GM23338 (cell line): Measurements from ENCODE around the gene NELFB. TPM values are rescaled to one million over a fixed set of nuclear protein-coding genes. Genes with fewer than 3 reads are reported as not detected.
A peak's percentile ranks its signal among the peaks of the same experiment; 100 is the strongest.

Experiments used
- ATAC-seq: fragments of 200-7000 bp; cut with Tn5 transposase; 3 replicates; pipeline ENCODE4 v1.9.1; 2020
- DNase-seq: peaks from one replicate; pipeline ENCODE4 v3.0.0-alpha.2; 2015; ENCODE audit warnings: low spot score
- H2AFZ ChIP-seq: fragments of 200-600 bp; sonication (generic); 2 replicates; pipeline ENCODE4 v1.8.0; 2016; ENCODE audit warnings: antibody characterized with exemption, mild to moderate bottlenecking, moderate library complexity
- H3F3A ChIP-seq: fragments of 200-600 bp; sonication (generic); replicated peaks from 2 replicates; pipeline ENCODE4 v1.8.0; 2017; ENCODE audit warnings: antibody characterized with exemption, mixed run types, low read depth
- H3K27ac ChIP-seq: fragments of 200-600 bp; sonication (generic); 2 replicates; pipeline ENCODE4 v1.6.1; 2016; ENCODE audit warnings: low read depth
- H3K27me3 ChIP-seq: fragments of 200-600 bp; sonication (generic); 2 replicates; pipeline ENCODE4 v1.8.0; 2016; ENCODE audit warnings: mild to moderate bottlenecking, mixed run types, moderate library complexity; ENCODE audit not compliant: insufficient read depth
- H3K36me3 ChIP-seq: fragments of 200-600 bp; sonication (generic); 2 replicates; pipeline ENCODE4 v1.8.0; 2016; ENCODE audit warnings: mild to moderate bottlenecking; ENCODE audit not compliant: insufficient read depth
- H3K4me1 ChIP-seq: fragments of 200-600 bp; sonication (generic); 2 replicates; pipeline ENCODE4 v1.8.0; 2016; ENCODE audit warnings: mild to moderate bottlenecking, moderate library complexity; ENCODE audit not compliant: insufficient read depth
- H3K4me2 ChIP-seq: fragments of 200-600 bp; sonication (generic); 2 replicates; pipeline ENCODE4 v1.7.1; 2017; ENCODE audit warnings: mixed run types
- H3K4me3 ChIP-seq: fragments of 200-600 bp; sonication (generic); 2 replicates; pipeline ENCODE4 v1.6.1; 2016; ENCODE audit warnings: mixed run types
- H3K79me2 ChIP-seq: fragments of 200-600 bp; sonication (generic); replicated peaks from 2 replicates; pipeline ENCODE4 v1.8.0; 2017; ENCODE audit warnings: mild to moderate bottlenecking; ENCODE audit not compliant: insufficient read depth
- H3K9me2 ChIP-seq: fragments of 200-600 bp; sonication (generic); 2 replicates; pipeline ENCODE4 v1.8.0; 2017; ENCODE audit not compliant: insufficient read depth
- H4K20me1 ChIP-seq: fragments of 200-600 bp; sonication (generic); replicated peaks from 2 replicates; pipeline ENCODE4 v1.8.0; 2017; ENCODE audit warnings: mild to moderate bottlenecking; ENCODE audit not compliant: insufficient read depth
- H3K27ac Mint-ChIP-seq: 2 replicates; pipeline ENCODE4 v1.8.0; 2020; ENCODE audit warnings: inconsistent platforms, mild to moderate bottlenecking, moderate library complexity, mixed read lengths
- H3K27me3 Mint-ChIP-seq: 3 replicates; pipeline ENCODE4 v1.8.0; 2022; ENCODE audit warnings: low read depth, mild to moderate bottlenecking, moderate library complexity, mixed read lengths, inconsistent platforms; ENCODE audit not compliant: insufficient read depth, poor library complexity
- H3K36me3 Mint-ChIP-seq: 3 replicates; pipeline ENCODE4 v1.8.0; 2021; ENCODE audit warnings: low read depth, mild to moderate bottlenecking, inconsistent platforms, moderate library complexity, mixed read lengths
- H3K4me1 Mint-ChIP-seq: 3 replicates; pipeline ENCODE4 v1.8.0; 2020; ENCODE audit warnings: mild to moderate bottlenecking, inconsistent platforms, mixed read lengths
- H3K4me3 Mint-ChIP-seq: 3 replicates; pipeline ENCODE4 v1.8.0; 2021; ENCODE audit warnings: moderate library complexity, mild to moderate bottlenecking, inconsistent platforms, mixed read lengths
- H3K9me3 Mint-ChIP-seq: 3 replicates; pipeline ENCODE4 v1.8.0; 2020; ENCODE audit warnings: moderate library complexity, mild to moderate bottlenecking, inconsistent platforms, mixed read lengths
- CREB1 ChIP-seq: fragments of 250-450 bp; sonication (Bioruptor Pico); IDR thresholded peaks from 2 replicates; pipeline ENCODE4 v1.5.0; 2020; ENCODE audit warnings: low read depth, mild to moderate bottlenecking, moderate library complexity
- EZH2 ChIP-seq: fragments of 200-600 bp; sonication (generic); IDR thresholded peaks from one replicate; pipeline ENCODE4 v1.8.0; 2017; ENCODE audit warnings: antibody characterized with exemption, mild to moderate bottlenecking, low read depth; ENCODE audit not compliant: unreplicated experiment
- JUNB ChIP-seq: IDR thresholded peaks from one replicate; pipeline ENCODE4 v1.6.1; 2016; ENCODE audit warnings: antibody characterized with exemption; ENCODE audit not compliant: unreplicated experiment
- NANOG ChIP-seq: IDR thresholded peaks from 2 replicates; pipeline ENCODE4 v1.6.1; 2016; ENCODE audit warnings: antibody characterized with exemption, borderline replicate concordance
- POLR2AphosphoS5 ChIP-seq: IDR thresholded peaks from 2 replicates; pipeline ENCODE4 v1.6.1; 2016; ENCODE audit warnings: antibody characterized with exemption, low read depth
- STAT1 ChIP-seq: IDR thresholded peaks from one replicate; pipeline ENCODE4 v1.6.1; 2016; ENCODE audit warnings: antibody characterized with exemption; ENCODE audit not compliant: unreplicated experiment
- ZNF114 ChIP-seq: fragments of 250-450 bp; sonication (Bioruptor Pico); IDR thresholded peaks from 2 replicates; pipeline ENCODE4 v1.5.0; 2020; ENCODE audit warnings: mild to moderate bottlenecking, moderate library complexity
- ZNF331 ChIP-seq: fragments of 250-450 bp; sonication (Bioruptor Pico); IDR thresholded peaks from 2 replicates; pipeline ENCODE4 v1.5.0; 2020; ENCODE audit warnings: low read depth, mild to moderate bottlenecking, moderate library complexity
- polyA plus RNA-seq: library from polyadenylated mRNA; unstranded; fragments of >200 nt; fragmentation: Nextera tagmentation; extraction: Ambion mirVana; gene quantifications from 2 replicates; pipeline ENCODE4 v1.2.1, GENCODE V29; 2016
- total RNA-seq: library from RNA; depleted of rRNA; stranded (reverse); fragments of >200 nt; shearing (Covaris generic); gene quantifications from 2 replicates; pipeline ENCODE4 v1.2.3, GENCODE V29; 2014
- TF ChIP-seq, protein P1 (sequence below): IDR thresholded peaks from one replicate; pipeline ENCODE4 v1.6.1; 2018; ENCODE audit warnings: antibody characterized with exemption; ENCODE audit not compliant: unreplicated experiment
- TF ChIP-seq, protein P2 (sequence below), 2 experiments: fragments of 200-600 bp in 1 of 2; sonication (generic) in 1 of 2; conservative IDR thresholded peaks; 2 replicates each; pipeline versions ENCODE4 v1.5.1 to v1.6.1; 2016 to 2017; ENCODE audit warnings: antibody characterized with exemption in 2 of 2, low read depth in 2 of 2, mild to moderate bottlenecking in 2 of 2, moderate library complexity in 1 of 2

Gene NELFB
- total and polyA plus RNA-seq, 2 experiments from 2014 or later = 30.0 to 97.3 TPM

DNA sequence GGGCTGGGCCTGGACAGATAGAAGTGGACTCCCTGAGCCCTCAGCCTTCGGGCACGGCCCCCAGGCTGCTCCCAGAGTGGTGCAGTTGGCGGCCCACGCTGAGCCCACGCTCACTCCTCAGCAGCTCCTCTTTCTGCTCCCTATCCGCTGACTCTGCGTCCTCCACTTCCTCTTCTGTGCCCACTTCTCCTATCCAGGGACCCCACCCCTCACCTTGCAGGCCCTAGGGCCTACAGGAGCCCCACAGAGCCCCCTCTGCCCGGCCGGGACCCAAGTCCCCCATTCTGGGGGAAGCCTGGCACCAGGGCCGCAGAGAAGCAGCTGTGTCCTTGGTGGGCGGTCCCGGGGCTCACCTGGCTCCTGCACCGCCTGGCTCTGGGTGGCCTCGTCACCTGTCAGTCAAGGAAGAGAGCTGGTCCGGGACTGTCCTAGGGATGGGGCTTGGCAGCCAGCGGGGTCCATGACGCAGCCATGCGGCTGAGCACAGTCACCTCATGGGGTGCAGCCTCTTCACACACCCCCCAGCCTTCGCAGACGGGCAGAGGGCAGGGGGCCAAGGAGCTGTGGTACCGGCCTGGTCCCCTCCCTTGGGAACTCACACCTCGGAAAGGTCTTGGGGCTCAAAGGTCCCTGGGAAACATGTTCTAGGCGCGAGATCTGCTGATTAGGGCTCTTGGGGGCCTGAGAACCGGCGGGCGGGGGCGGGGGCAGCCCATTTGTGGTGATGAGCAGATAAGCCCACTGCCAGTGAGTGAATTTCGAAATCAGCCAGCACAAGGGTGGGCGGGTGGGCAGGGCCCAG lies 52.3 kb downstream of the NELFB start:
- ATAC-seq = peak; percentile 62
- H3K4me3 Mint-ChIP-seq = no peak overlapping the region
- no peaks in the 10 kb centered on the region for H3K9me3 Mint-ChIP-seq

DNA sequence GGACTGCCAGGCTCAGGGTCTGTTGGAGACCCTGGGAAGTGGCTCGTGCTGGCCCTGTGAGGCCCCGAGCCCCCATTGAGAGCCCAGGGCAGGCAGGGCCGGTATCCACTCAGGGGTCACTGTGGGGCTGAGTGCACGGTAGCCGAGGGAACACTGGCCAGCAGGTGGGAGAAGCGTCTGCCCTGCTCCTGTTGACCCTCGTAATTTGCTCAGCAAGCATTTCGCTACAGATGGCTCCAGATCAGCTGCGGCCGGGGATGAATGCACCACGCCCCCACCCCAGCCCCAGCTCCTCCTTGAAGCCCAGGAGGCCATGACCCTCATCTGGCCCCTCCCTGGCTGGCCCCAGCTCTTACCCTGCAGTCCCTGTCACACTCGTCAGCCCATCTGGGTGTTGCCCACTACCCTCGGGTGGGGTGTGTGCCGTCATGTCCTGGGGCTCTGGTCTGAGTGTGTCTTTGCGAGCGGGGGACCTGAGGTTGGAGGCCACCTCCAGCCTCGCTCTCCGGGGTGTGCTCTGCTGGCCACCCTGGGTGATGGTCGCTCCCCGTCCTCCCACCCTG lies 53.0 kb downstream of the NELFB start:
- no peaks in the 10 kb centered on the region for H3K36me3 ChIP-seq
- no peak overlapping the region for H3K27ac ChIP-seq
- Mint-ChIP-seq H3K4me1 (peaks cover 22% of the 10 kb centered on the region; the same call in 2 of the 3 replicates), H3K27me3 (peaks cover 17% of the 10 kb centered on the region), H3K27ac (no peak overlapping the region), H3K4me3 (no peak overlapping the region), H3K36me3 (no peaks in the 10 kb centered on the region), H3K9me3 (no peaks in the 10 kb centered on the region)
- peaks cover 7% of the 10 kb centered on the region for H3K27me3 ChIP-seq
- no peak overlapping the region for H3K4me2 ChIP-seq
- no peaks in the 10 kb centered on the region for H4K20me1 ChIP-seq
- ATAC-seq (no peak), DNase-seq (no peak)
- H2AFZ ChIP-seq = no peak overlapping the region
- peaks cover 5% of the 10 kb centered on the region; the same call in 1 of the 2 replicates for H3F3A ChIP-seq
- no peak overlapping the region for H3K4me3 ChIP-seq
- no peak for TF ChIP-seq CREB1 (CRISPR knock-in tag)
- peaks cover 16% of the 10 kb centered on the region; the same call in 1 of the 2 replicates for H3K4me1 ChIP-seq
- H3K79me2 ChIP-seq = no peaks in the 10 kb centered on the region
- H3K9me2 ChIP-seq = no peaks in the 10 kb centered on the region

More for the DNA sequence above, 52.3 kb downstream of the NELFB start:
- H3K27me3 Mint-ChIP-seq = peaks cover 17% of the 10 kb centered on the region
- H3K27ac Mint-ChIP-seq = no peak overlapping the region; the same call in 1 of the 2 replicates
- Histone ChIP-seq H2AFZ (no peak overlapping the region; the same call in 1 of the 2 replicates), H3K27me3 (peaks cover 13% of the 10 kb centered on the region), H3K27ac (no peak overlapping the region), H3K4me2 (no peak overlapping the region), H3K79me2 (no peaks in the 10 kb centered on the region), H4K20me1 (no peaks in the 10 kb centered on the region), H3F3A (peaks cover 8% of the 10 kb centered on the region), H3K9me2 (no peaks in the 10 kb centered on the region), H3K4me3 (no peak overlapping the region), H3K36me3 (no peaks in the 10 kb centered on the region), H3K4me1 (peaks cover 21% of the 10 kb centered on the region; the same call in 1 of the 2 replicates)
- no peaks in the 10 kb centered on the region for H3K36me3 Mint-ChIP-seq
- no peak for TF ChIP-seq POLR2AphosphoS5
- no peak for TF ChIP-seq EZH2
- no peak for TF ChIP-seq JUNB
- no peak for TF ChIP-seq STAT1
- H3K4me1 Mint-ChIP-seq = peaks cover 25% of the 10 kb centered on the region
- DNase-seq = peak; percentile 84

DNA sequence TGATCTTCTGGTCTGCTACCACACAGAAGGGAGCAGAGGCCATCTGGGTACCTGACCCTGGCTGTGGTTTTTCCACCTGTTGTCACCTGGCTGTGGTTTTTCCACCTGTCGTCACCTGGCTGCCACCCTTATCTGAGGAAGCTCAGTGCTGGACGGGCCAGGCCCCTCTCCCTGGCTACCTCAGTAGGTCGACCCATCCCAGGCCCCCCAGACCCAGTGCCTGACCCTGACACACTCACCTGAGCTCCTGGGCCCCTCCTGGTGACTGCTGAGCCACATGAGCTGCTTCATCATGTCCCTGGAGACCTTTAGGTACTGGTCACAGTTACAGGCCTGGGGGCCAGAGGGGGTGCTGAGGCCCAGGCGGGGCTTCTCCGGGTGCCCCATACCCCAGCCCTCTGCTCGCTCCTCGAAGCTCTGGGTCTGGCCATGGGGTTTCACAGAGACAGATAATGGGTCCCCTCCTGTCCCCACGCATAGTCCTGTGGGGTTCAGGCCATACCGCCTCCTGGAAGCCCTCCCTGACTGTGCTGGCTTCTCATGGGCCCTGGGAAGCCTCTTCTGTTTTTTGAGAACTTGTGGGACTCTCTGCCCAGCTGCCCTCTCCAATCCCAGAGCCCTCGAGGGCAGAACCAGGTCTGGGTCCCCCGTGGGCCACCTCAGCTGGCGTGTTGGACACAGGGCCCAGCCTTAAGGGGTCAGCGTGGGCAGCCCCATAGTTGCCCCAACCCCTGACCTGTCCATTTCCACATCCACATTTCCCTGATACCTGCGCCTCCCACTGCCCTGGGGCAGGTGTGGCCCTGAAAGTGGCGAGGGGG lies 54.5 kb downstream of the NELFB start:
- H3K9me3 Mint-ChIP-seq = no peaks in the 10 kb centered on the region
- H2AFZ ChIP-seq = no peak overlapping the region
- no peaks in the 10 kb centered on the region for H3K36me3 Mint-ChIP-seq
- no peak overlapping the region for H3K27ac Mint-ChIP-seq
- H3K36me3 ChIP-seq = no peaks in the 10 kb centered on the region
- H3K79me2 ChIP-seq = no peaks in the 10 kb centered on the region
- H4K20me1 ChIP-seq = no peaks in the 10 kb centered on the region
- H3K4me3 ChIP-seq = no peak overlapping the region
- no peaks in the 10 kb centered on the region for H3F3A ChIP-seq
- ATAC-seq (no peak), DNase-seq (no peak)
- no peak overlapping the region for H3K27ac ChIP-seq
- no peaks in the 10 kb centered on the region for H3K9me2 ChIP-seq
- peaks cover 8% of the 10 kb centered on the region for H3K27me3 Mint-ChIP-seq
- H3K4me2 ChIP-seq = no peak overlapping the region
- H3K4me1 ChIP-seq = peaks cover 13% of the 10 kb centered on the region; the same call in 1 of the 2 replicates
- H3K4me1 Mint-ChIP-seq = peaks cover 17% of the 10 kb centered on the region
- H3K27me3 ChIP-seq = no peaks in the 10 kb centered on the region
- no peak overlapping the region for H3K4me3 Mint-ChIP-seq
- TF ChIP-seq EZH2 = no peak
- TF ChIP-seq, protein P1, sequence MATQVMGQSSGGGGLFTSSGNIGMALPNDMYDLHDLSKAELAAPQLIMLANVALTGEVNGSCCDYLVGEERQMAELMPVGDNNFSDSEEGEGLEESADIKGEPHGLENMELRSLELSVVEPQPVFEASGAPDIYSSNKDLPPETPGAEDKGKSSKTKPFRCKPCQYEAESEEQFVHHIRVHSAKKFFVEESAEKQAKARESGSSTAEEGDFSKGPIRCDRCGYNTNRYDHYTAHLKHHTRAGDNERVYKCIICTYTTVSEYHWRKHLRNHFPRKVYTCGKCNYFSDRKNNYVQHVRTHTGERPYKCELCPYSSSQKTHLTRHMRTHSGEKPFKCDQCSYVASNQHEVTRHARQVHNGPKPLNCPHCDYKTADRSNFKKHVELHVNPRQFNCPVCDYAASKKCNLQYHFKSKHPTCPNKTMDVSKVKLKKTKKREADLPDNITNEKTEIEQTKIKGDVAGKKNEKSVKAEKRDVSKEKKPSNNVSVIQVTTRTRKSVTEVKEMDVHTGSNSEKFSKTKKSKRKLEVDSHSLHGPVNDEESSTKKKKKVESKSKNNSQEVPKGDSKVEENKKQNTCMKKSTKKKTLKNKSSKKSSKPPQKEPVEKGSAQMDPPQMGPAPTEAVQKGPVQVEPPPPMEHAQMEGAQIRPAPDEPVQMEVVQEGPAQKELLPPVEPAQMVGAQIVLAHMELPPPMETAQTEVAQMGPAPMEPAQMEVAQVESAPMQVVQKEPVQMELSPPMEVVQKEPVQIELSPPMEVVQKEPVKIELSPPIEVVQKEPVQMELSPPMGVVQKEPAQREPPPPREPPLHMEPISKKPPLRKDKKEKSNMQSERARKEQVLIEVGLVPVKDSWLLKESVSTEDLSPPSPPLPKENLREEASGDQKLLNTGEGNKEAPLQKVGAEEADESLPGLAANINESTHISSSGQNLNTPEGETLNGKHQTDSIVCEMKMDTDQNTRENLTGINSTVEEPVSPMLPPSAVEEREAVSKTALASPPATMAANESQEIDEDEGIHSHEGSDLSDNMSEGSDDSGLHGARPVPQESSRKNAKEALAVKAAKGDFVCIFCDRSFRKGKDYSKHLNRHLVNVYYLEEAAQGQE = no peak
- no peak for TF ChIP-seq CREB1 (CRISPR knock-in tag)
- no peak for TF ChIP-seq ZNF331 (CRISPR knock-in tag)
- no peak for TF ChIP-seq NANOG
- TF ChIP-seq, protein P2, sequence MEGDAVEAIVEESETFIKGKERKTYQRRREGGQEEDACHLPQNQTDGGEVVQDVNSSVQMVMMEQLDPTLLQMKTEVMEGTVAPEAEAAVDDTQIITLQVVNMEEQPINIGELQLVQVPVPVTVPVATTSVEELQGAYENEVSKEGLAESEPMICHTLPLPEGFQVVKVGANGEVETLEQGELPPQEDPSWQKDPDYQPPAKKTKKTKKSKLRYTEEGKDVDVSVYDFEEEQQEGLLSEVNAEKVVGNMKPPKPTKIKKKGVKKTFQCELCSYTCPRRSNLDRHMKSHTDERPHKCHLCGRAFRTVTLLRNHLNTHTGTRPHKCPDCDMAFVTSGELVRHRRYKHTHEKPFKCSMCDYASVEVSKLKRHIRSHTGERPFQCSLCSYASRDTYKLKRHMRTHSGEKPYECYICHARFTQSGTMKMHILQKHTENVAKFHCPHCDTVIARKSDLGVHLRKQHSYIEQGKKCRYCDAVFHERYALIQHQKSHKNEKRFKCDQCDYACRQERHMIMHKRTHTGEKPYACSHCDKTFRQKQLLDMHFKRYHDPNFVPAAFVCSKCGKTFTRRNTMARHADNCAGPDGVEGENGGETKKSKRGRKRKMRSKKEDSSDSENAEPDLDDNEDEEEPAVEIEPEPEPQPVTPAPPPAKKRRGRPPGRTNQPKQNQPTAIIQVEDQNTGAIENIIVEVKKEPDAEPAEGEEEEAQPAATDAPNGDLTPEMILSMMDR (conservative IDR thresholded peaks at IDR 0.05; ENCODE audit: low read depth in 2 of 2) = no peak
- no peak for TF ChIP-seq JUNB
- TF ChIP-seq ZNF114 (CRISPR knock-in tag) = no peak
